Mesendoderm (in vitro differentiated cells): Measurements from ENCODE around the gene LRRC8B.

ENCODE experiments used
- DNase-seq: peaks from one replicate; pipeline ENCODE4 v3.0.0; 2013
- H2AK5ac ChIP-seq: 2 replicates; pipeline ENCODE4 v1.6.1; 2013; ENCODE audit warnings: low read length, inconsistent platforms
- H2BK120ac ChIP-seq: 2 replicates; pipeline ENCODE4 v1.6.1; 2013; ENCODE audit warnings: low read depth, mild to moderate bottlenecking, low read length, moderate library complexity, mixed read lengths
- H2BK15ac ChIP-seq: replicated peaks from 2 replicates; pipeline ENCODE4 v1.6.1; 2013; ENCODE audit warnings: low read depth, mild to moderate bottlenecking, moderate library complexity
- H2BK5ac ChIP-seq: 2 replicates; pipeline ENCODE4 v1.6.1; 2013; ENCODE audit warnings: low read length, inconsistent platforms
- H3K18ac ChIP-seq: 2 replicates; pipeline ENCODE4 v1.6.1; 2013; ENCODE audit warnings: mild to moderate bottlenecking, low read length, mixed read lengths
- H3K23ac ChIP-seq: one replicate; pipeline ENCODE4 v1.6.1; 2013; ENCODE audit warnings: low read length
- H3K27ac ChIP-seq: 2 replicates; pipeline ENCODE4 v1.5.1; 2013; ENCODE audit warnings: low read depth, mild to moderate bottlenecking, inconsistent platforms, low read length, moderate library complexity
- H3K27me3 ChIP-seq: 2 replicates; pipeline ENCODE4 v1.6.1; 2013; ENCODE audit warnings: low read length, control low read depth, mild to moderate bottlenecking, inconsistent platforms; ENCODE audit not compliant: insufficient read depth, poor library complexity
- H3K36me3 ChIP-seq: 2 replicates; pipeline ENCODE4 v1.6.1; 2013; ENCODE audit warnings: low read length, inconsistent platforms; ENCODE audit not compliant: control insufficient read depth, insufficient read depth
- H3K4ac ChIP-seq: one replicate; pipeline ENCODE4 v1.6.1; 2013; ENCODE audit warnings: low read depth, mild to moderate bottlenecking, low read length, moderate library complexity
- H3K4me1 ChIP-seq: 2 replicates; pipeline ENCODE4 v1.6.1; 2013; ENCODE audit warnings: low read depth, low read length, inconsistent platforms; ENCODE audit not compliant: control insufficient read depth
- H3K4me2 ChIP-seq: 2 replicates; pipeline ENCODE4 v1.6.1; 2013; ENCODE audit warnings: low read length
- H3K4me3 ChIP-seq: 2 replicates; pipeline ENCODE4 v1.5.1; 2013; ENCODE audit warnings: mild to moderate bottlenecking, low read length
- H3K56ac ChIP-seq: one replicate; pipeline ENCODE4 v1.6.1; 2013; ENCODE audit warnings: low read length
- H3K79me1 ChIP-seq: 2 replicates; pipeline ENCODE4 v1.6.1; 2013; ENCODE audit warnings: low read length, inconsistent platforms
- H3K79me2 ChIP-seq: 2 replicates; pipeline ENCODE4 v1.6.1; 2013; ENCODE audit warnings: mild to moderate bottlenecking, low read length; ENCODE audit not compliant: control insufficient read depth, insufficient read depth
- H3K9ac ChIP-seq: 2 replicates; pipeline ENCODE4 v1.6.1; 2013; ENCODE audit warnings: low read length, inconsistent platforms
- H4K5ac ChIP-seq: one replicate; pipeline ENCODE4 v1.6.1; 2013; ENCODE audit warnings: low read length
- H4K8ac ChIP-seq: one replicate; pipeline ENCODE4 v1.6.1; 2013; ENCODE audit warnings: low read depth, mild to moderate bottlenecking, control low read depth, low read length, moderate library complexity
- WGBS: extraction: QIAGEN DNeasy Blood & Tissue Kit; methylation state at CpG from one replicate; pipeline ENCODE4 v1.1.7; 2013; ENCODE audit warnings: low lambda C conversion rate, missing lambda C conversion rate; ENCODE audit not compliant: insufficient coverage; ENCODE audit errors: extremely low coverage; 5-methylcytosine and 5-hydroxymethylcytosine counted together

LRRC8B gene

GRCh38 chr1:89604414-89604735 lies 79.7 kb downstream of the LRRC8B start:
- H3K4me3 ChIP-seq = no peak overlapping the region
- H3K4me1 ChIP-seq = peaks cover 2% of the 10 kb centered on the region
- no peak overlapping the region for H3K4ac ChIP-seq
- no peak overlapping the region for H3K27ac ChIP-seq
- no peak overlapping the region for H2BK120ac ChIP-seq
- H3K27me3 ChIP-seq = no peaks in the 10 kb centered on the region
- H3K79me1 ChIP-seq = no peaks in the 10 kb centered on the region
- no peak overlapping the region for H3K4me2 ChIP-seq
- no CpG with 5 or more reads among the region's 3 CpGs for WGBS
- H3K23ac ChIP-seq = no peak overlapping the region
- no peak overlapping the region for H4K5ac ChIP-seq
- no peak overlapping the region for H2AK5ac ChIP-seq
- no peak overlapping the region for H3K18ac ChIP-seq
- no peak overlapping the region for H2BK15ac ChIP-seq
- H3K9ac ChIP-seq = no peak overlapping the region
- H4K8ac ChIP-seq = no peak overlapping the region
- DNase-seq = no peak
- no peak overlapping the region for H2BK5ac ChIP-seq
- H3K36me3 ChIP-seq = no peaks in the 10 kb centered on the region
- H3K79me2 ChIP-seq = no peaks in the 10 kb centered on the region
- H3K56ac ChIP-seq = no peak overlapping the region

DNA sequence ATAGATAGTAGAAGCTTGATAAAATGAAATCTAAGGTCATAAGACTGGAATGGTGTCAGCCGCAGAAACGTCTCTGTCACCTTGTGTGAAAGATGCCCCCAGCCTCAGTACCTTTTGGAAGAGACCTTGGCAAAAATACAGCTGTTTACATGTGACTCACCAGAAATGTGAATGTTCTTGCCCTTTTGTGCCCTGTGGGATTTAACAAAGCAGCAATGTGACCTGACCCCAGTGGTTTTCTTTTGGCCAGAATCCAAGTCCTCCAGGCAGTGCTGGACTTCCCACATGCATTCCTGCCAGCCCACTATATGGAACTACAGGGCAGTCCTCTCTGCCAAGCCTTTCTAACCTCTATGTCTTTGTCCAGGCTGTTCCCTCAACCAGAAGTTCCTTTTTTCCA lies 81.1 kb downstream of the LRRC8B start:
- H3K9ac ChIP-seq = no peak overlapping the region
- no peaks in the 10 kb centered on the region for H3K79me1 ChIP-seq
- no peaks in the 10 kb centered on the region for H3K79me2 ChIP-seq
- no peak overlapping the region for H3K18ac ChIP-seq
- no peak overlapping the region for H3K4ac ChIP-seq
- no peaks in the 10 kb centered on the region for H3K36me3 ChIP-seq
- DNase-seq = no peak
- H3K56ac ChIP-seq = no peak overlapping the region
- no peaks in the 10 kb centered on the region for H3K27me3 ChIP-seq
- no peak overlapping the region for H2AK5ac ChIP-seq
- H2BK5ac ChIP-seq = no peak overlapping the region
- H3K27ac ChIP-seq = no peak overlapping the region
- no peak overlapping the region for H3K4me3 ChIP-seq
- WGBS = no CpG with 5 or more reads among the region's 2 CpGs
- no peak overlapping the region for H3K23ac ChIP-seq
- peaks cover 2% of the 10 kb centered on the region for H3K4me1 ChIP-seq
- no peak overlapping the region for H4K8ac ChIP-seq
- H2BK15ac ChIP-seq = no peak overlapping the region
- H2BK120ac ChIP-seq = no peak overlapping the region
- H4K5ac ChIP-seq = no peak overlapping the region
- no peak overlapping the region for H3K4me2 ChIP-seq

- Histone ChIP-seq H3K79me2 (no peaks in the 10 kb centered on the region), H3K4me1 (peaks cover 2% of the 10 kb centered on the region), H3K56ac (no peak overlapping the region), H4K5ac (no peak overlapping the region), H3K18ac (no peak overlapping the region), H3K27me3 (no peaks in the 10 kb centered on the region), H3K4me2 (no peak overlapping the region), H3K27ac (no peak overlapping the region), H3K36me3 (no peaks in the 10 kb centered on the region), H2BK5ac (no peak overlapping the region), H2AK5ac (no peak overlapping the region), H3K9ac (no peak overlapping the region), H4K8ac (no peak overlapping the region), H2BK15ac (no peak overlapping the region), H2BK120ac (no peak overlapping the region), H3K79me1 (no peaks in the 10 kb centered on the region), H3K4me3 (no peak overlapping the region), H3K23ac (no peak overlapping the region), H3K4ac (no peak overlapping the region)
- no peak for DNase-seq
- no CpG with 5 or more reads among the region's 3 CpGs for WGBS
These were observed 81.8 kb downstream of the LRRC8B start for GRCh38 chr1:89606227-89606980.

DNA sequence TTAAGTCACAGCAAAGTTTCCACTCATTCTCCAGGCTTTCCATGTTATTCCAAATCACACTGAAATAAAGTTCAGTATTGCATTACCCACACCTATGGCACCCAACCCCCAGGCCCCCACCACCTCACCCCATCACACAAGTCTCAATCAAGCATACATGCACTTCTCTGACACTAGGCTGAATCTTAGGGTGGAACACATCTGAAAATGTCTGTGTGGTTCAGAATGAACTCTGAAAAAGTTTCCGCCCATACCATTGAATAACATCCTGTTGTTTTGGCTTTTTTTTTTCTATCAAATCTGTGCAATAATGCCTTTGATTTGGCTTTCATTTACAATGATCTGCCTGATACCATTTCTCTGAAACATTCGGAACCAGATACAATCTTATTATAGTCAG lies 82.5 kb downstream of the LRRC8B start:
- no peak overlapping the region for H3K23ac ChIP-seq
- H3K56ac ChIP-seq = no peak overlapping the region
- no peak overlapping the region for H3K4ac ChIP-seq
- no CpG with 5 or more reads among the region's 2 CpGs for WGBS
- H4K8ac ChIP-seq = no peak overlapping the region
- H3K4me2 ChIP-seq = no peak overlapping the region
- peaks cover 2% of the 10 kb centered on the region for H3K4me1 ChIP-seq
- H2BK120ac ChIP-seq = no peak overlapping the region
- H3K36me3 ChIP-seq = no peaks in the 10 kb centered on the region
- no peak overlapping the region for H2BK5ac ChIP-seq
- H3K4me3 ChIP-seq = no peak overlapping the region
- H3K27ac ChIP-seq = no peak overlapping the region
- H2BK15ac ChIP-seq = no peak overlapping the region
- no peaks in the 10 kb centered on the region for H3K27me3 ChIP-seq
- DNase-seq = no peak
- H3K79me2 ChIP-seq = no peaks in the 10 kb centered on the region
- no peak overlapping the region for H3K9ac ChIP-seq
- no peak overlapping the region for H3K18ac ChIP-seq
- H2AK5ac ChIP-seq = no peak overlapping the region
- no peak overlapping the region for H4K5ac ChIP-seq
- no peaks in the 10 kb centered on the region for H3K79me1 ChIP-seq

GRCh38 chr1:89607586-89608318 lies 83.1 kb downstream of the LRRC8B start:
- no CpG with 5 or more reads among the region's 5 CpGs for WGBS

More at GRCh38 chr1:89607586-89608318, 83.1 kb downstream of the LRRC8B start:
- Histone ChIP-seq H3K36me3 (no peaks in the 10 kb centered on the region), H3K18ac (no peak overlapping the region), H3K56ac (no peak overlapping the region), H2BK15ac (no peak overlapping the region), H2BK5ac (no peak overlapping the region), H3K4me3 (no peak overlapping the region), H3K23ac (no peak overlapping the region), H2AK5ac (no peak overlapping the region), H4K5ac (no peak overlapping the region), H3K4ac (no peak overlapping the region), H4K8ac (no peak overlapping the region), H3K79me2 (no peaks in the 10 kb centered on the region), H3K27me3 (no peaks in the 10 kb centered on the region), H3K4me2 (no peak overlapping the region), H3K4me1 (peaks cover 2% of the 10 kb centered on the region), H3K9ac (no peak overlapping the region), H2BK120ac (no peak overlapping the region), H3K27ac (no peak overlapping the region), H3K79me1 (no peaks in the 10 kb centered on the region)
- DNase-seq = no peak
